HepG2 (cell line): Measurements from ENCODE around the gene COG8. TPM values are rescaled to one million over a fixed set of nuclear protein-coding genes. Genes with fewer than 3 reads are reported as not detected.
A peak's percentile ranks its signal among the peaks of the same experiment; 100 is the strongest.

ENCODE experiments used
- AHR ChIP-seq: IDR thresholded peaks from 2 replicates; pipeline ENCODE4 v1.6.1; 2018; ENCODE audit warnings: missing genetic modification reagents, missing compliant biosample characterization
- ATRX ChIP-seq: sonication (generic); formaldehyde crosslinking; IDR thresholded peaks from 2 replicates; pipeline ENCODE4 v1.4.0; 2020; ENCODE audit warnings: missing genetic modification reagents, borderline replicate concordance
- CAMTA2 ChIP-seq: sonication (generic); formaldehyde crosslinking; IDR thresholded peaks from 2 replicates; pipeline ENCODE4 v1.4.0; 2020; ENCODE audit warnings: mild to moderate bottlenecking, missing genetic modification reagents, borderline replicate concordance
- CREM ChIP-seq, 2 experiments: sonication (generic) in 1 of 2; formaldehyde crosslinking in 1 of 2; IDR thresholded peaks; 2 replicates each; pipeline versions ENCODE4 v1.4.0 to v1.6.1; 2016 to 2020; ENCODE audit warnings: antibody characterized with exemption in 1 of 2, mild to moderate bottlenecking in 1 of 2, missing genetic modification reagents in 1 of 2
- EED ChIP-seq: sonication (generic); formaldehyde crosslinking; IDR thresholded peaks from 2 replicates; pipeline ENCODE4 v1.5.0; 2020; ENCODE audit warnings: mild to moderate bottlenecking, missing genetic modification reagents
- EP300 ChIP-seq, 3 experiments: sonication (generic) in 1 of 3; formaldehyde crosslinking in 1 of 3; IDR thresholded peaks; 2 replicates each; pipeline versions ENCODE4 v1.5.1 to v1.6.1; 2011 to 2020; ENCODE audit warnings: low read depth in 2 of 3, low read length in 2 of 3, borderline replicate concordance in 1 of 3, improper control_type of control experiment in 1 of 3, mild to moderate bottlenecking in 1 of 3, missing genetic modification reagents in 1 of 3, moderate library complexity in 1 of 3
- ETS1 ChIP-seq: sonication (generic); formaldehyde crosslinking; IDR thresholded peaks from 2 replicates; pipeline ENCODE4 v1.4.0; 2020; ENCODE audit warnings: missing genetic modification reagents
- HNRNPK ChIP-seq: fragments of 200-400 bp; formaldehyde crosslinking; IDR thresholded peaks from 2 replicates; pipeline ENCODE4 v1.6.1; 2018; ENCODE audit warnings: low read length, low read depth, moderate library complexity, mild to moderate bottlenecking; ENCODE audit not compliant: poor library complexity, severe bottlenecking
- MED8 ChIP-seq: sonication (generic); formaldehyde crosslinking; IDR thresholded peaks from 2 replicates; pipeline ENCODE4 v1.8.1; 2023; ENCODE audit warnings: mild to moderate bottlenecking, missing genetic modification reagents; ENCODE audit not compliant: insufficient replicate concordance
- PHF8 ChIP-seq: sonication (generic); formaldehyde crosslinking; IDR thresholded peaks from 2 replicates; pipeline ENCODE4 v1.5.0; 2020; ENCODE audit warnings: missing genetic modification reagents
- TMF1 ChIP-seq: sonication (generic); formaldehyde crosslinking; IDR thresholded peaks from 2 replicates; pipeline ENCODE4 v1.8.1; 2022; ENCODE audit warnings: low read depth, missing genetic modification reagents
- ZFAT ChIP-seq: sonication (generic); formaldehyde crosslinking; conservative IDR thresholded peaks from 2 replicates; pipeline ENCODE4 v1.8.1; 2023; ENCODE audit warnings: missing genetic modification reagents, inconsistent platforms
- ZNF343 ChIP-seq: sonication (generic); formaldehyde crosslinking; IDR thresholded peaks from 2 replicates; pipeline ENCODE4 v1.4.0; 2020; ENCODE audit warnings: mild to moderate bottlenecking, missing genetic modification reagents
- ZNF605 ChIP-seq: sonication (generic); formaldehyde crosslinking; IDR thresholded peaks from 2 replicates; pipeline ENCODE4 v1.8.0; 2022; ENCODE audit warnings: mild to moderate bottlenecking, missing genetic modification reagents
- ZNF639 ChIP-seq: conservative IDR thresholded peaks from 2 replicates; pipeline ENCODE4 v1.6.1; 2018; ENCODE audit warnings: missing genetic modification reagents
- ZNF766 ChIP-seq: sonication (generic); formaldehyde crosslinking; IDR thresholded peaks from 2 replicates; pipeline ENCODE4 v1.5.0; 2020; ENCODE audit warnings: missing genetic modification reagents, borderline replicate concordance
- polyA plus RNA-seq, 8 experiments: library from polyadenylated mRNA; depleted of rRNA in 3 of 8; stranded (reverse) in 7 of 8; unstranded in 1 of 8; fragments of >200 nt; fragmentation: Illumina TruSeq in 4 of 8; extraction: Trizol in 4 of 8; gene quantifications; 2 replicates each; pipeline versions ENCODE4 v1.2.1 to v1.2.3, GENCODE V29; 2011 to 2016; ENCODE audit warnings: low read depth in 4 of 8, missing spikeins in 1 of 8, mixed read lengths in 1 of 8; ENCODE audit not compliant: insufficient read depth in 1 of 8
- total RNA-seq, 5 experiments: library from RNA; depleted of rRNA; stranded (reverse); fragments of >200 nt; fragmentation: Illumina TruSeq; extraction: Trizol; gene quantifications; 2 replicates each; pipeline ENCODE4 v1.2.3, GENCODE V29; 2016; ENCODE audit warnings: low read depth in 1 of 5
- TF ChIP-seq, protein P1 (sequence below), 2 experiments: fragments of 450-650 bp in 1 of 2; sonication (generic) in 1 of 2; formaldehyde crosslinking; IDR thresholded peaks; 2 replicates each; pipeline versions ENCODE4 v1.5.0 to v1.8.0; 2020 to 2022; ENCODE audit warnings: mild to moderate bottlenecking in 1 of 2, missing genetic modification reagents in 1 of 2
- TF ChIP-seq, protein P2 (sequence below): sonication (generic); formaldehyde crosslinking; IDR thresholded peaks from 2 replicates; pipeline ENCODE4 v1.8.0; 2022; ENCODE audit warnings: low read depth, missing genetic modification reagents
- TF ChIP-seq, protein P3 (sequence below): sonication (generic); formaldehyde crosslinking; IDR thresholded peaks from 2 replicates; pipeline ENCODE4 v1.4.0; 2020; ENCODE audit warnings: missing genetic modification reagents

Gene COG8
- total and polyA plus RNA-seq, 2 of the 13 experiments (the other 11 are each of a cell fraction or from before 2014, with no cell fraction given) = 45.5 to 52.1 TPM

DNA sequence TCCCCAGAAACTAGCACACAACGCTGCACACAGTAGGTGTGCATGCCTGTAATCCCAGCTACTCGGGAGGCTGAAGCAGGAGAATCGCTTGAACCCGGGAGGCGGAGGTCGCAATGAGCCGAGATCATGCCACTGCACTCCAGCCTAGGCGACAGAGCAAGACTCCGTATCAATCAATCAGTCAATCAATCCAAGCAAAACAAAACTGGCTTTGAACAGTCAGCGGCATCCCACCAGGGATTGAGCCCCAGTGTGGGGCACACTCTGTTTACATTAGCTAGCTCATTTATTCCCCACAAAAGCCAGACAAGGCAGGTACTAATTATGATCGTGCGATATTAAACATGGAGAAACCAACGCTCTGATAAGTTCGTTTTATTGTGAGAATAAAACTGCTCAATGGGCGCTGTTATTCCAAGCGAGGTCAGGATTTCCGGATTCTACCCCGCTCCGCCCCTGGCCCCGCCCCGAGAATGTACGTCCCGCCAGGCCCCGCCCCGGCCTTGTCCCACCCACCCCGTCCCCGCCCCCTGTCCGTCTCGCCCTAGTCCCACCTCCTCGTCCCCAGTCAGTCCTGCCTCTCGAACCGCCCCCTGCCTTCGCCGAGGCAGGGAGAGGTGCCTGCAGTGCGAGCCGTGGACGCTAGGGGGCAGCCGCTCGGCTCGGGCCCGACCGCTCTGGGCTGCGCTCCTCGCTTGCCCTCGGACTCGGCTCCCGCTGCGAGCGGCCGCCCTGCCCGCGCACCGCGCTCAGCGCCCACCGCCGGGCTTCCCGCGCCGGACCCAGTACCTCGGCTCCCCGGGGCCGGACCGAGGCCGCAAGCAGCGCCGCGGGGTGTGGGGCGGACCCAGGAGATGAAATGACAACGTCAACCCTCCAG is 28.5 kb downstream of the COG8 start, which contains the start of gene VPS4A (continued):
- TF ChIP-seq EED (CRISPR knock-in tag) = no peak
- TF ChIP-seq CAMTA2 = no peak
- peak; percentile 14 to 54; a peak in 2 of 4 replicates for TF ChIP-seq EP300 (IDR thresholded peaks at IDR 0.05; ENCODE audit: low read depth in 2 of 2, low read length in 2 of 2)
- no peak for TF ChIP-seq EP300 (CRISPR knock-in tag; IDR thresholded peaks at IDR 0.05; ENCODE audit: borderline replicate concordance)
- TF ChIP-seq ATRX (CRISPR knock-in tag) = no peak
- peak; percentile 55; the same call in 1 of the 2 replicates for TF ChIP-seq ZNF343
- no peak; the same call in 1 of the 2 replicates for TF ChIP-seq ZNF639
- TF ChIP-seq, protein P1, sequence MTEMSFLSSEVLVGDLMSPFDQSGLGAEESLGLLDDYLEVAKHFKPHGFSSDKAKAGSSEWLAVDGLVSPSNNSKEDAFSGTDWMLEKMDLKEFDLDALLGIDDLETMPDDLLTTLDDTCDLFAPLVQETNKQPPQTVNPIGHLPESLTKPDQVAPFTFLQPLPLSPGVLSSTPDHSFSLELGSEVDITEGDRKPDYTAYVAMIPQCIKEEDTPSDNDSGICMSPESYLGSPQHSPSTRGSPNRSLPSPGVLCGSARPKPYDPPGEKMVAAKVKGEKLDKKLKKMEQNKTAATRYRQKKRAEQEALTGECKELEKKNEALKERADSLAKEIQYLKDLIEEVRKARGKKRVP (CRISPR knock-in tag; IDR thresholded peaks at IDR 0.05) = peak; percentile 12 to 54; a peak in 3 of 4 replicates
- TF ChIP-seq HNRNPK = peak; percentile 83
- TF ChIP-seq, protein P2, sequence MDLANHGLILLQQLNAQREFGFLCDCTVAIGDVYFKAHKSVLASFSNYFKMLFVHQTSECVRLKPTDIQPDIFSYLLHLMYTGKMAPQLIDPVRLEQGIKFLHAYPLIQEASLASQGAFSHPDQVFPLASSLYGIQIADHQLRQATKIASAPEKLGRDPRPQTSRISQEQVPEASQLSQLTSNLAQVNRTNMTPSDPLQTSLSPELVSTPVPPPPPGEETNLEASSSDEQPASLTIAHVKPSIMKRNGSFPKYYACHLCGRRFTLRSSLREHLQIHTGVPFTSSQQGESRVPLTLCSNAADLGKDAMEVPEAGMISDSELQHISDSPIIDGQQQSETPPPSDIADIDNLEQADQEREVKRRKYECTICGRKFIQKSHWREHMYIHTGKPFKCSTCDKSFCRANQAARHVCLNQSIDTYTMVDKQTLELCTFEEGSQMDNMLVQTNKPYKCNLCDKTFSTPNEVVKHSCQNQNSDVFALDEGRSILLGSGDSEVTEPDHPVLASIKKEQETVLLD (CRISPR knock-in tag) = peak; percentile 86
- TF ChIP-seq ZNF766 = peak; percentile 74; the same call in 1 of the 2 replicates
- TF ChIP-seq, protein P3, sequence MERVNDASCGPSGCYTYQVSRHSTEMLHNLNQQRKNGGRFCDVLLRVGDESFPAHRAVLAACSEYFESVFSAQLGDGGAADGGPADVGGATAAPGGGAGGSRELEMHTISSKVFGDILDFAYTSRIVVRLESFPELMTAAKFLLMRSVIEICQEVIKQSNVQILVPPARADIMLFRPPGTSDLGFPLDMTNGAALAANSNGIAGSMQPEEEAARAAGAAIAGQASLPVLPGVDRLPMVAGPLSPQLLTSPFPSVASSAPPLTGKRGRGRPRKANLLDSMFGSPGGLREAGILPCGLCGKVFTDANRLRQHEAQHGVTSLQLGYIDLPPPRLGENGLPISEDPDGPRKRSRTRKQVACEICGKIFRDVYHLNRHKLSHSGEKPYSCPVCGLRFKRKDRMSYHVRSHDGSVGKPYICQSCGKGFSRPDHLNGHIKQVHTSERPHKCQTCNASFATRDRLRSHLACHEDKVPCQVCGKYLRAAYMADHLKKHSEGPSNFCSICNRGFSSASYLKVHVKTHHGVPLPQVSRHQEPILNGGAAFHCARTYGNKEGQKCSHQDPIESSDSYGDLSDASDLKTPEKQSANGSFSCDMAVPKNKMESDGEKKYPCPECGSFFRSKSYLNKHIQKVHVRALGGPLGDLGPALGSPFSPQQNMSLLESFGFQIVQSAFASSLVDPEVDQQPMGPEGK (CRISPR knock-in tag) = peak; percentile 31; the same call in 1 of the 2 replicates
- no peak for TF ChIP-seq ZNF605 (CRISPR knock-in tag)
- no peak for TF ChIP-seq ZFAT (CRISPR knock-in tag)
- no peak for TF ChIP-seq MED8 (CRISPR knock-in tag)
- TF ChIP-seq ETS1 = no peak
- TF ChIP-seq PHF8 (CRISPR knock-in tag) = peak; percentile 88
- TF ChIP-seq AHR (CRISPR knock-in tag) = no peak
- TF ChIP-seq TMF1 (CRISPR knock-in tag) = peak; percentile 81; the same call in 1 of the 2 replicates
- TF ChIP-seq CREM (IDR thresholded peaks at IDR 0.05) = no peak
- no peak for TF ChIP-seq CREM (CRISPR knock-in tag; IDR thresholded peaks at IDR 0.05)
